DMS153 (cell line): ENCODE data around the gene TUBB2A.
"Not testable (repeated sequence)": the region's sequence is repeated elsewhere in the genome, so short reads cannot be mapped to it uniquely, and the experiment has no call there.

Source experiments
- DNase-seq: peaks from one replicate; lab custom pipeline; 2025; lab: John Stamatoyannopoulos, UW

TUBB2A gene

GRCh38 chr6:3179945-3180344, 22.6 kb upstream of the TUBB2A start:
- not testable (repeated sequence) for DNase-seq

GRCh38 chr6:3178666-3179065, 21.3 kb upstream of the TUBB2A start:
- not testable (repeated sequence) for DNase-seq

GRCh38 chr6:3176562-3177355, 19.4 kb upstream of the TUBB2A start:
- no peak for DNase-seq

GRCh38 chr6:3175715-3176402, 18.5 kb upstream of the TUBB2A start:
- DNase-seq = no peak

- not testable (repeated sequence) for DNase-seq
Observed at GRCh38 chr6:3173636-3174089, 16.3 kb upstream of the TUBB2A start.

- DNase-seq = not testable (repeated sequence)
Observed at GRCh38 chr6:3172789-3173188, 15.4 kb upstream of the TUBB2A start.

GRCh38 chr6:3171313-3172175, 14.2 kb upstream of the TUBB2A start:
- DNase-seq = not testable (repeated sequence)

- not testable (repeated sequence) for DNase-seq
Observed at GRCh38 chr6:3170676-3171075, 13.3 kb upstream of the TUBB2A start.

- DNase-seq = not testable (repeated sequence)
Observed at GRCh38 chr6:3168046-3168445, 10.7 kb upstream of the TUBB2A start.

- DNase-seq = not testable (repeated sequence)
Observed at GRCh38 chr6:3166535-3167225, 9.3 kb upstream of the TUBB2A start.

GRCh38 chr6:3165631-3166534, 8.5 kb upstream of the TUBB2A start:
- no peak for DNase-seq

- no peak for DNase-seq
Observed at GRCh38 chr6:3164388-3164787, 7.0 kb upstream of the TUBB2A start.

- no peak for DNase-seq
Observed at GRCh38 chr6:3163248-3163594, 5.9 kb upstream of the TUBB2A start.

- DNase-seq = peak; percentile 61
Observed at GRCh38 chr6:3162565-3163247, 5.4 kb upstream of the TUBB2A start.

GRCh38 chr6:3162067-3162497, 4.7 kb upstream of the TUBB2A start:
- no peak for DNase-seq

GRCh38 chr6:3159805-3160781, 2.7 kb upstream of the TUBB2A start:
- peak; percentile 83 for DNase-seq

- not testable (repeated sequence) for DNase-seq
Observed at GRCh38 chr6:3156184-3157130, 887 bp downstream of the TUBB2A start.

GRCh38 chr6:3155416-3155815, 1.9 kb downstream of the TUBB2A start:
- not testable (repeated sequence) for DNase-seq
